ENCODE measurements around the gene RPS28. TPM values are rescaled to one million over a fixed set of nuclear protein-coding genes. Genes with fewer than 3 reads are reported as not detected.

Gene RPS28
- total RNA-seq, 1 experiment from 2014 or later: 1,515 TPM

DNA sequence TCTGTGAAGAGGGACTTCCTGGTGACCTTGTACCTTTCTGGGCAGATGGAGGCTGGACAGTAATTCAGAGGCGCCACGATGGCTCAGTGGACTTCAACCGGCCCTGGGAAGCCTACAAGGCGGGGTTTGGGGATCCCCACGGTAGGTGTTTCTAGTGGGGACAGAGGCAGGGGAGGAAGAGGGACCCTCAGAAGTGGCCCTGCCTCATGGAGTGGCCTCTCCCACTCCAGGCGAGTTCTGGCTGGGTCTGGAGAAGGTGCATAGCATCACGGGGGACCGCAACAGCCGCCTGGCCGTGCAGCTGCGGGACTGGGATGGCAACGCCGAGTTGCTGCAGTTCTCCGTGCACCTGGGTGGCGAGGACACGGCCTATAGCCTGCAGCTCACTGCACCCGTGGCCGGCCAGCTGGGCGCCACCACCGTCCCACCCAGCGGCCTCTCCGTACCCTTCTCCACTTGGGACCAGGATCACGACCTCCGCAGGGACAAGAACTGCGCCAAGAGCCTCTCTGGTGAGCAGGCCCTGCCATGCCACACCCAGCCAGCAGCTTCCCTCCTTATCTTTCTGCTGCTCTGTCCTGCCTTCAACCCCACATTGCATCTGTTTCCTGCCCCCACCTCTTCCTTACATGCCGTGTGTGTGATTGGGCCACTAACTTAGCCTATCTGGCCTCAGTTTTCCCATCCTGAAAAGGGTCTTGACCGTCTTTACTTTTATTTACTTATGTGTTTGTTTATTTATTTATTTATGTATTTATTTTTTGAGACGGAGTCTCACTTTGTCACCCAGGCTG is 49.9 kb downstream of the RPS28 start:
- no peaks in the 10 kb centered on the region for H3K4me1 Mint-ChIP-seq (ENCODE audit: low read depth, unreplicated experiment)
- H3K27me3 Mint-ChIP-seq (ENCODE audit: insufficient read depth, unreplicated experiment): no peaks in the 10 kb centered on the region
- no peak for DNase-seq
- H3K4me3 ChIP-seq (ENCODE audit: low read depth, low read length): no peak overlapping the region
- peaks cover 14% of the 10 kb centered on the region for H3K36me3 Mint-ChIP-seq (ENCODE audit: insufficient read depth, unreplicated experiment)
- H3K4me3 Mint-ChIP-seq (ENCODE audit: unreplicated experiment): no peak overlapping the region
- BruUV-seq (replicated peaks): no TSS peak
- no peak for TF ChIP-seq CTCF (IDR thresholded peaks at IDR 0.05; ENCODE audit: insufficient read depth in 1 of 2, low read depth in 1 of 2, low read length in 1 of 2, severe bottlenecking in 1 of 2, unreplicated experiment in 1 of 2)
- H3K27me3 ChIP-seq (replicated peaks; ENCODE audit: control insufficient read depth, insufficient read depth, low read length): no peaks in the 10 kb centered on the region
- peaks cover 9% of the 10 kb centered on the region for H3K4me1 ChIP-seq
- POLR2A ChIA-PET: no interaction called here
- no peaks in the 10 kb centered on the region for H3K36me3 ChIP-seq (ENCODE audit: control insufficient read depth, insufficient read depth, low read length)
- intact Hi-C loops (cut with micrococcal nuclease; ENCODE audit: unreplicated experiment): no loop called here
- no peaks in the 10 kb centered on the region for H3K9me3 ChIP-seq
- H3K27ac Mint-ChIP-seq (ENCODE audit: unreplicated experiment): no peak overlapping the region
- H3K9me3 Mint-ChIP-seq (ENCODE audit: unreplicated experiment): no peaks in the 10 kb centered on the region
- CTCF ChIA-PET: interaction anchor here (1.6 kb wide), 1 partner anchor 23 kb away, joined by 3 read pairs; no protein-coding TSS in a partner anchor

Other genes with a start within 250 kb of the RPS28 start
- gene FBN3, start 171.9 kb upstream of the RPS28 start, total RNA-seq (2022): 15.0 and 16.4 TPM in 2 replicates
- 56.8 and 66.9 TPM in 2 replicates for gene CERS4, start 112.1 kb upstream of the RPS28 start, total RNA-seq (2022)
- 81.0 and 87.7 TPM in 2 replicates for gene CD320, start 13.1 kb upstream of the RPS28 start, total RNA-seq (2022)
- 43.7 and 50.2 TPM in 2 replicates for gene NDUFA7, start 121 bp upstream of the RPS28 start, total RNA-seq (2022)
- gene KANK3, start 21.8 kb downstream of the RPS28 start, total RNA-seq (2022): 1.1 TPM in 2 replicates
- 0.63 and 1.2 TPM in 2 replicates for gene ANGPTL4, start 42.7 kb downstream of the RPS28 start, total RNA-seq (2022)
- gene RAB11B, start 68.9 kb downstream of the RPS28 start, total RNA-seq (2022): 86.3 and 91.3 TPM in 2 replicates
- 13.8 and 15.2 TPM in 2 replicates for gene MARCHF2, start 91.8 kb downstream of the RPS28 start, total RNA-seq (2022)
- gene HNRNPM, start 123.5 kb downstream of the RPS28 start, total RNA-seq (2022): 271 and 286 TPM in 2 replicates
- 0.26 TPM in 1 of 2 replicates, not detected in the other for gene PRAM1, start 181.1 kb downstream of the RPS28 start, total RNA-seq (2022)
- gene ZNF414, start 192.7 kb downstream of the RPS28 start, total RNA-seq (2022): 17.2 and 25.0 TPM in 2 replicates

All from Caco-2 (cell line).